ENCODE data around the gene TBC1D4.
A peak's percentile ranks its signal among the peaks of the same experiment; 100 is the strongest.
"Not testable (repeated sequence)": the region's sequence is repeated elsewhere in the genome, so short reads cannot be mapped to it uniquely, and the experiment has no call there.

TBC1D4 gene

GRCh38 chr13:75360170-75360569 is 121.8 kb downstream of the TBC1D4 start:
- no peak for DNase-seq (ENCODE audit: low read depth)

- DNase-seq (ENCODE audit: low read depth) = peak; percentile 93
Observed at GRCh38 chr13:75359266-75359665, 122.7 kb downstream of the TBC1D4 start.

- peak; percentile 60 for DNase-seq (ENCODE audit: low read depth)
Observed at GRCh38 chr13:75357576-75358289, 124.2 kb downstream of the TBC1D4 start.

GRCh38 chr13:75356421-75356820 is 125.5 kb downstream of the TBC1D4 start:
- peak; percentile 59 for DNase-seq (ENCODE audit: low read depth)

GRCh38 chr13:75355609-75356008 is 126.4 kb downstream of the TBC1D4 start:
- DNase-seq (ENCODE audit: low read depth) = no peak

- peak; percentile 62 for DNase-seq (ENCODE audit: low read depth)
Observed at GRCh38 chr13:75353781-75354193, 128.2 kb downstream of the TBC1D4 start.

- peak; percentile 24 for DNase-seq (ENCODE audit: low read depth)
Observed at GRCh38 chr13:75352641-75353327, 129.2 kb downstream of the TBC1D4 start.

- DNase-seq (ENCODE audit: low read depth) = not testable (repeated sequence)
Observed at GRCh38 chr13:75351538-75351937, 130.4 kb downstream of the TBC1D4 start.

GRCh38 chr13:75347925-75348324 is 134.0 kb downstream of the TBC1D4 start:
- DNase-seq (ENCODE audit: low read depth) = no peak

- no peak for DNase-seq (ENCODE audit: low read depth)
Observed at GRCh38 chr13:75347457-75347856, 134.5 kb downstream of the TBC1D4 start.

GRCh38 chr13:75345193-75345592 is 136.8 kb downstream of the TBC1D4 start:
- DNase-seq (ENCODE audit: low read depth) = peak; percentile 44

GRCh38 chr13:75341028-75341427 is 140.9 kb downstream of the TBC1D4 start:
- DNase-seq (ENCODE audit: low read depth) = no peak

GRCh38 chr13:75339635-75340374 is 142.2 kb downstream of the TBC1D4 start:
- no peak for DNase-seq (ENCODE audit: low read depth)

GRCh38 chr13:75334634-75335447 is 147.1 kb downstream of the TBC1D4 start:
- DNase-seq (ENCODE audit: low read depth) = no peak

GRCh38 chr13:75333103-75333502 is 148.9 kb downstream of the TBC1D4 start:
- DNase-seq (ENCODE audit: low read depth) = no peak

- no peak for DNase-seq (ENCODE audit: low read depth)
Observed at GRCh38 chr13:75331792-75332349, 150.1 kb downstream of the TBC1D4 start.

- DNase-seq (ENCODE audit: low read depth) = no peak
Observed at GRCh38 chr13:75330770-75331169, 151.2 kb downstream of the TBC1D4 start.

GRCh38 chr13:75329723-75330122 is 152.2 kb downstream of the TBC1D4 start:
- DNase-seq (ENCODE audit: low read depth) = no peak

- no peak for DNase-seq (ENCODE audit: low read depth)
Observed at GRCh38 chr13:75329097-75329496, 152.9 kb downstream of the TBC1D4 start.

- no peak for DNase-seq (ENCODE audit: low read depth)
Observed at GRCh38 chr13:75327135-75327510, 154.8 kb downstream of the TBC1D4 start.
